HEK293 (cell line): ENCODE results near the gene WWOX.

Experiments
- CTCF ChIA-PET: fragments of 350-600 bp; formaldehyde crosslinking; extraction: SDS; loops from one replicate; lab custom pipeline; 2021; ENCODE audit warnings: antibody characterized with exemption; lab: Yijun Ruan, JAX
- POLR2A ChIA-PET: fragments of 300-600 bp; formaldehyde crosslinking; extraction: SDS; loops from one replicate; lab custom pipeline; 2020; ENCODE audit warnings: antibody characterized with exemption, inconsistent platforms; lab: Yijun Ruan, JAX
- H3K27ac ChIP-seq: fragments of 200-500 bp; sonication (Bioruptor generic); 2 replicates; pipeline ENCODE4 v1.5.1; 2014; ENCODE audit warnings: low read depth, low read length, control low read depth, inconsistent platforms; ENCODE audit errors: extremely low read depth
- H3K36me3 ChIP-seq, 2 experiments: fragments of 200-500 bp in 1 of 2; sonication (Bioruptor generic) in 1 of 2; 1 replicate in 1 of 2; 2 replicates in 1 of 2; pipeline ENCODE4 v1.5.1; 2014 to 2017; ENCODE audit warnings: inconsistent platforms in 2 of 2, low read length in 2 of 2; ENCODE audit not compliant: control insufficient read depth in 2 of 2, insufficient read depth in 1 of 2
- H3K4me1 ChIP-seq: fragments of 200-500 bp; sonication (Bioruptor generic); 2 replicates; pipeline ENCODE4 v1.5.1; 2014; ENCODE audit warnings: mild to moderate bottlenecking, low read length, inconsistent platforms; ENCODE audit not compliant: control insufficient read depth, insufficient read depth
- H3K4me3 ChIP-seq: 2 replicates; pipeline ENCODE4 v1.5.1; 2011; ENCODE audit warnings: low read depth, mild to moderate bottlenecking, control low read depth, low read length, moderate library complexity
- H3K9me3 ChIP-seq: fragments of 200-500 bp; sonication (Bioruptor generic); 2 replicates; pipeline ENCODE4 v1.5.1; 2014; ENCODE audit warnings: low read depth, low read length, inconsistent platforms; ENCODE audit not compliant: control insufficient read depth, insufficient read depth
- ELK4 ChIP-seq: IDR thresholded peaks from 2 replicates; pipeline ENCODE4 v1.6.1; 2011; ENCODE audit warnings: mild to moderate bottlenecking, low read depth, low read length, borderline replicate concordance
- KLF1 ChIP-seq: fragments of 450-650 bp; formaldehyde crosslinking; IDR thresholded peaks from 2 replicates; pipeline ENCODE4 v1.5.1; 2016; ENCODE audit warnings: missing biosample characterization, missing genetic modification characterization
- PRDM2 ChIP-seq: fragments of 450-650 bp; formaldehyde crosslinking; IDR thresholded peaks from 2 replicates; pipeline ENCODE4 v1.5.1; 2016; ENCODE audit warnings: missing biosample characterization, missing genetic modification characterization, borderline replicate concordance
- SCRT1 ChIP-seq: fragments of 450-650 bp; formaldehyde crosslinking; IDR thresholded peaks from 2 replicates; pipeline ENCODE4 v1.5.1; 2016; ENCODE audit warnings: missing biosample characterization, missing genetic modification characterization, borderline replicate concordance
- SETDB1 ChIP-seq: IDR thresholded peaks from one replicate; pipeline ENCODE4 v1.6.1; 2017; ENCODE audit warnings: mild to moderate bottlenecking, low read length, moderate library complexity, mixed read lengths; ENCODE audit not compliant: insufficient read length
- ZBTB26 ChIP-seq: fragments of 450-650 bp; formaldehyde crosslinking; optimal IDR thresholded peaks from 2 replicates; pipeline ENCODE3; 2016; ENCODE audit warnings: missing biosample characterization, mild to moderate bottlenecking, missing genetic modification characterization
- ZNF239 ChIP-seq: fragments of 450-650 bp; formaldehyde crosslinking; IDR thresholded peaks from 2 replicates; pipeline ENCODE4 v1.5.1; 2016; ENCODE audit warnings: missing biosample characterization, missing genetic modification characterization
- ZNF280D ChIP-seq: fragments of 450-650 bp; formaldehyde crosslinking; IDR thresholded peaks from 2 replicates; pipeline ENCODE4 v1.5.1; 2016; ENCODE audit warnings: missing biosample characterization, missing genetic modification characterization
- ZNF302 ChIP-seq: fragments of 450-650 bp; formaldehyde crosslinking; IDR thresholded peaks from 2 replicates; pipeline ENCODE4 v1.5.1; 2016; ENCODE audit warnings: missing biosample characterization, missing genetic modification characterization, low read depth
- ZNF433 ChIP-seq: fragments of 450-650 bp; formaldehyde crosslinking; IDR thresholded peaks from 2 replicates; pipeline ENCODE4 v1.5.1; 2016; ENCODE audit warnings: missing biosample characterization, missing genetic modification characterization, low read depth
- ZNF544 ChIP-seq: fragments of 450-650 bp; formaldehyde crosslinking; IDR thresholded peaks from 2 replicates; pipeline ENCODE4 v1.5.0; 2017; ENCODE audit warnings: missing biosample characterization, missing genetic modification characterization
- ZNF791 ChIP-seq: fragments of 450-650 bp; formaldehyde crosslinking; IDR thresholded peaks from 2 replicates; pipeline ENCODE4 v1.5.1; 2016; ENCODE audit warnings: missing biosample characterization, missing genetic modification characterization
- ZNF830 ChIP-seq: fragments of 450-650 bp; IDR thresholded peaks from 2 replicates; pipeline ENCODE4 v1.5.0; 2018; ENCODE audit warnings: missing biosample characterization, missing genetic modification characterization, low read depth, mild to moderate bottlenecking, moderate library complexity
- ZSCAN5A ChIP-seq: fragments of 450-650 bp; formaldehyde crosslinking; IDR thresholded peaks from 2 replicates; pipeline ENCODE4 v1.5.1; 2016; ENCODE audit warnings: missing biosample characterization, missing genetic modification characterization

Gene WWOX

GRCh38 chr16:78655331-78656113 is 556.1 kb downstream of the WWOX start:
- Histone ChIP-seq H3K4me1 (no peaks in the 10 kb centered on the region), H3K36me3 (no peaks in the 10 kb centered on the region), H3K27ac (no peak overlapping the region), H3K4me3 (no peak overlapping the region), H3K9me3 (no peaks in the 10 kb centered on the region)
- TF ChIP-seq ZNF239 (tag by site-specific recombination): no peak
- no peak for TF ChIP-seq ELK4
- no peak for TF ChIP-seq ZNF791 (tag by site-specific recombination)
- no peak for TF ChIP-seq ZNF830 (tag by site-specific recombination)
- no peak for TF ChIP-seq ZNF280D (tag by site-specific recombination)
- TF ChIP-seq ZBTB26 (tag by site-specific recombination): no peak
- no peak for TF ChIP-seq SCRT1 (tag by site-specific recombination)
- TF ChIP-seq ZSCAN5A: no peak
- no peak for TF ChIP-seq SETDB1
- TF ChIP-seq PRDM2: no peak
- POLR2A ChIA-PET: no interaction called here
- CTCF ChIA-PET: interaction anchor here (0.7 kb wide), 1 partner anchor 8 kb away, joined by 4 read pairs; no protein-coding TSS in a partner anchor

- ChIA-PET CTCF (no interaction called here), POLR2A (no interaction called here)
- H3K4me3 ChIP-seq: no peak overlapping the region
- no peaks in the 10 kb centered on the region for H3K9me3 ChIP-seq
- no peaks in the 10 kb centered on the region for H3K4me1 ChIP-seq
- TF ChIP-seq KLF1 (tag by site-specific recombination) (no peak), ZNF302 (no peak), ZNF544 (tag by site-specific recombination) (no peak), ZNF433 (tag by site-specific recombination) (no peak)
- no peaks in the 10 kb centered on the region for H3K36me3 ChIP-seq
- H3K27ac ChIP-seq: no peak overlapping the region
Observed at GRCh38 chr16:78656887-78657286, 557.4 kb downstream of the WWOX start.
